ENCODE data around the gene AUTS2.

DNA sequence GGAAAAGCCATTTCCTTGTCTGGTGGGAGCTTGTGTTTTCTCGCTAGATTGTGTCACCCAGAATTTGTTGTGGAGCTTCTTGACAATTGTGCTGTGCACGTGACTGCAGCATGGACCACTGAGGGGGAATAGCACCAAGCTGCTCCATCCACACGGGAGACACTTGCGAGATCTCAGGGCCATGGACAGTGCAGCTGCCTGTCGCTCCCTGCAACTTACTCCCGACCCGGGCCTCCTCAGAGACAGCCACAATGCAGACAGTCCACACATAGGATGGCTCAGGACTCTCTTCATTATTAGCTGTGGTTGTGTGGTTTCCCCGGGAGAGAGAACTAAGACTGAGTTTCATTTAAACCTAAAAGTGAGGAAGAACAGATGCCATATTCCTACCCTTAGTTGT, 860.5 kb downstream of the AUTS2 start:
- TF ChIP-seq, protein P1, sequence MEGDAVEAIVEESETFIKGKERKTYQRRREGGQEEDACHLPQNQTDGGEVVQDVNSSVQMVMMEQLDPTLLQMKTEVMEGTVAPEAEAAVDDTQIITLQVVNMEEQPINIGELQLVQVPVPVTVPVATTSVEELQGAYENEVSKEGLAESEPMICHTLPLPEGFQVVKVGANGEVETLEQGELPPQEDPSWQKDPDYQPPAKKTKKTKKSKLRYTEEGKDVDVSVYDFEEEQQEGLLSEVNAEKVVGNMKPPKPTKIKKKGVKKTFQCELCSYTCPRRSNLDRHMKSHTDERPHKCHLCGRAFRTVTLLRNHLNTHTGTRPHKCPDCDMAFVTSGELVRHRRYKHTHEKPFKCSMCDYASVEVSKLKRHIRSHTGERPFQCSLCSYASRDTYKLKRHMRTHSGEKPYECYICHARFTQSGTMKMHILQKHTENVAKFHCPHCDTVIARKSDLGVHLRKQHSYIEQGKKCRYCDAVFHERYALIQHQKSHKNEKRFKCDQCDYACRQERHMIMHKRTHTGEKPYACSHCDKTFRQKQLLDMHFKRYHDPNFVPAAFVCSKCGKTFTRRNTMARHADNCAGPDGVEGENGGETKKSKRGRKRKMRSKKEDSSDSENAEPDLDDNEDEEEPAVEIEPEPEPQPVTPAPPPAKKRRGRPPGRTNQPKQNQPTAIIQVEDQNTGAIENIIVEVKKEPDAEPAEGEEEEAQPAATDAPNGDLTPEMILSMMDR (conservative IDR thresholded peaks at IDR 0.05; ENCODE audit: low read depth, low read length), result no peak
- no peak for TF ChIP-seq EZH2 (IDR thresholded peaks at IDR 0.05; ENCODE audit: borderline replicate concordance, low read depth, low read length, poor library complexity, severe bottlenecking)

Measured in A673 (cell line).